HuH-7.5 (cell line): ENCODE results near the gene SHH.

ENCODE experiments used
- DNase-seq: peaks from one replicate; pipeline ENCODE4 v3.0.0; 2011; ENCODE audit warnings: low spot score

SHH gene

GRCh38 chr7:155806096-155806871, 6.0 kb downstream of the SHH start:
- no peak for DNase-seq

GRCh38 chr7:155805826-155806095, 6.5 kb downstream of the SHH start:
- DNase-seq, result no peak

GRCh38 chr7:155804897-155805825, 7.1 kb downstream of the SHH start:
- no peak for DNase-seq

GRCh38 chr7:155804431-155804831, 7.8 kb downstream of the SHH start:
- no peak for DNase-seq

- no peak for DNase-seq
These were observed 8.6 kb downstream of the SHH start for GRCh38 chr7:155803418-155804376.

- DNase-seq, result no peak
These were observed 9.3 kb downstream of the SHH start for GRCh38 chr7:155802906-155803417.

- DNase-seq, result no peak
These were observed 10.0 kb downstream of the SHH start for GRCh38 chr7:155802291-155802690.

- DNase-seq, result peak; percentile 80
These were observed 11.5 kb downstream of the SHH start for GRCh38 chr7:155800741-155801267.

GRCh38 chr7:155800301-155800700, 12.0 kb downstream of the SHH start:
- no peak for DNase-seq

GRCh38 chr7:155799514-155799913, 12.7 kb downstream of the SHH start:
- DNase-seq, result no peak

GRCh38 chr7:155798673-155799439, 13.4 kb downstream of the SHH start:
- DNase-seq, result no peak

GRCh38 chr7:155797262-155798250, 14.7 kb downstream of the SHH start:
- DNase-seq, result no peak

- peak; percentile 88 for DNase-seq
These were observed 15.6 kb downstream of the SHH start for GRCh38 chr7:155796381-155797261.

- DNase-seq, result no peak
These were observed 16.3 kb downstream of the SHH start for GRCh38 chr7:155795951-155796350.

- DNase-seq, result no peak
These were observed 16.9 kb downstream of the SHH start for GRCh38 chr7:155795401-155795800.

- DNase-seq, result no peak
These were observed 18.1 kb downstream of the SHH start for GRCh38 chr7:155794196-155794595.

- no peak for DNase-seq
These were observed 18.5 kb downstream of the SHH start for GRCh38 chr7:155793720-155794119.

GRCh38 chr7:155792999-155793560, 19.2 kb downstream of the SHH start:
- no peak for DNase-seq
